Measurements from ENCODE around the gene TMPRSS4. TPM values are rescaled to one million over a fixed set of nuclear protein-coding genes. Genes with fewer than 3 reads are reported as not detected.

The TMPRSS4 gene
- total RNA-seq, 4 donors from 2014 or later: not detected

- Histone ChIP-seq H3K27ac (no peak overlapping the region), H3K27me3 (peaks cover 0 to 4% of the 10 kb centered on the region in 2 donors), H3K4me3 (no peak overlapping the region), H3K9me3 (no peaks in the 10 kb centered on the region), H3K4me1 (no peaks in the 10 kb centered on the region), H3K36me3 (no peaks in the 10 kb centered on the region)
- no peak for DNase-seq (ENCODE audit: low spot score in 2 of 2)
- TF ChIP-seq POLR2A (IDR thresholded peaks at IDR 0.05) (no peak), EP300 (IDR thresholded peaks at IDR 0.05) (no peak), CTCF (IDR thresholded peaks at IDR 0.05) (no peak)
- WGBS, 2 donors: 93 to 94% methylated on average over 9 of the region's 9 CpGs
Measured at GRCh38 chr11:118064956-118065355, 11.9 kb upstream of the TMPRSS4 start.

- H3K27me3 ChIP-seq: peaks cover 0 to 4% of the 10 kb centered on the region in 2 donors
- H3K27ac ChIP-seq: no peak overlapping the region
- 86 to 91% methylated on average over 3 of the region's 3 CpGs for WGBS, 2 donors
- no peaks in the 10 kb centered on the region for H3K36me3 ChIP-seq
- no peak overlapping the region for H3K4me3 ChIP-seq
- no peaks in the 10 kb centered on the region for H3K9me3 ChIP-seq
- no peak for TF ChIP-seq EP300 (IDR thresholded peaks at IDR 0.05)
- TF ChIP-seq CTCF (IDR thresholded peaks at IDR 0.05): no peak
- no peak for TF ChIP-seq POLR2A (IDR thresholded peaks at IDR 0.05)
- DNase-seq (ENCODE audit: low spot score in 2 of 2): no peak
- no peaks in the 10 kb centered on the region for H3K4me1 ChIP-seq
Measured at GRCh38 chr11:118065384-118065783, 11.5 kb upstream of the TMPRSS4 start.

- 84 to 90% methylated on average over 8 of the region's 8 CpGs for WGBS, 2 donors
- Histone ChIP-seq H3K9me3 (no peaks in the 10 kb centered on the region), H3K27ac (no peak overlapping the region), H3K4me1 (no peaks in the 10 kb centered on the region), H3K4me3 (no peak overlapping the region), H3K36me3 (no peaks in the 10 kb centered on the region), H3K27me3 (peaks cover 0 to 4% of the 10 kb centered on the region in 2 donors)
- DNase-seq (ENCODE audit: low spot score in 2 of 2): no peak
- no peak for TF ChIP-seq CTCF (IDR thresholded peaks at IDR 0.05)
- no peak for TF ChIP-seq EP300 (IDR thresholded peaks at IDR 0.05)
- TF ChIP-seq POLR2A (IDR thresholded peaks at IDR 0.05): no peak
Measured at GRCh38 chr11:118067006-118067405, 9.9 kb upstream of the TMPRSS4 start.

GRCh38 chr11:118068206-118068944 lies 8.5 kb upstream of the TMPRSS4 start:
- WGBS, 2 donors: 37 to 46% methylated on average over 24 of the region's 24 CpGs
- H3K27ac ChIP-seq: no peak overlapping the region
- H3K9me3 ChIP-seq: no peaks in the 10 kb centered on the region
- H3K4me3 ChIP-seq: no peak overlapping the region
- no peaks in the 10 kb centered on the region for H3K4me1 ChIP-seq
- no peak for DNase-seq (ENCODE audit: low spot score in 2 of 2)
- peaks cover 0 to 4% of the 10 kb centered on the region in 2 donors for H3K27me3 ChIP-seq
- no peaks in the 10 kb centered on the region for H3K36me3 ChIP-seq
- TF ChIP-seq CTCF (IDR thresholded peaks at IDR 0.05) (no peak), EP300 (IDR thresholded peaks at IDR 0.05) (no peak), POLR2A (IDR thresholded peaks at IDR 0.05) (no peak)

- TF ChIP-seq EP300 (IDR thresholded peaks at IDR 0.05) (no peak), POLR2A (IDR thresholded peaks at IDR 0.05) (no peak), CTCF (IDR thresholded peaks at IDR 0.05) (no peak)
- Histone ChIP-seq H3K4me3 (no peak overlapping the region), H3K27me3 (peaks cover 0 to 4% of the 10 kb centered on the region in 2 donors), H3K27ac (no peak overlapping the region), H3K9me3 (no peaks in the 10 kb centered on the region), H3K36me3 (no peaks in the 10 kb centered on the region), H3K4me1 (no peaks in the 10 kb centered on the region)
- 85 to 88% methylated on average over 10 of the region's 10 CpGs for WGBS, 2 donors
- DNase-seq (ENCODE audit: low spot score in 2 of 2): no peak
Measured at GRCh38 chr11:118068945-118069612, 7.8 kb upstream of the TMPRSS4 start.
